ENCODE measurements around the gene TAF1D.
"Not testable (repeated sequence)": the region's sequence is repeated elsewhere in the genome, so short reads cannot be mapped to it uniquely, and the experiment has no call there.

DNA sequence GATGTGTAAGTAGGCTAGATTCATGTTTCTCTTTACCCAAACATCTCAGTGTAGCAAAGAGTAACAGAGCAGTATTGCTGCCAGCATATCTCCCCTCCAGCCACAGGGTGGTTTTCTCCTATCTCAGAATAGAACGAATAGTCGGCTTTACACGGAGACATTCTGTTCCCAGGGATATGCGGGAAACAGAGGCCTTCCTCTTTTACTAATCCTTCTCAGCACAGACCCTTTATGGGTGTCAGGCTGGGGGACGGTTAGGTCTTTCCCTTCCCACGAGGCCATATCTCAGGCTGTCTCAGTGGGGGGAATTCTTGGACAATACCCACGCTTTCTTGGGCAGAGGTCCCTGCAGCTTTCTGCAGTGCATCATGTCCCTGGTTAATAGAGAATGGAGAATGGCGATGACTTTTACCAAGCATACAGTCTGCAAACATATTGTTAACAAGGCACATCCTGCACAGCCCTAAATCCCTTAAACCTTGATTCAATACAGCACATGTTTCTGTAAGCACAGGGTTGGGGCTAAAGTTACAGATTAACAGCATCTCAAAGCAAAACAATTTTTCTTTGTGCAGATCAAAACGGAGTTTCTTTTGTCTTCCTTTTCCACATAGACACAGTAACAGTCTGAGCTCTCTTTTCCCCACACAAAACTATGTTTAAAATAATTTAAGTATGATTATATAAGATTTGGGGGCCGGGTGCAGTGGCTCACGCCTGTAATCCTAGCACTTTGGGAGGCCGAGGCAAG, 3.9 kb upstream of the TAF1D start:
- not testable (repeated sequence) for TF ChIP-seq POLR2A (IDR thresholded peaks at IDR 0.05; ENCODE audit: low read depth); POLR2AphosphoS5 (IDR thresholded peaks at IDR 0.05)
